K562 (cell line): ENCODE measurements around the gene CENPT. TPM values are rescaled to one million over a fixed set of nuclear protein-coding genes. Genes with fewer than 3 reads are reported as not detected.

ENCODE experiments used
- CBFB ChIP-seq: sonication (generic); formaldehyde crosslinking; IDR thresholded peaks from 2 replicates; pipeline ENCODE4 v1.4.0; 2020; ENCODE audit warnings: mild to moderate bottlenecking, missing genetic modification reagents
- CBX3 ChIP-seq, 2 experiments: IDR thresholded peaks; 1 replicate in 1 of 2; 2 replicates in 1 of 2; pipeline ENCODE4 v1.6.1; 2012; ENCODE audit warnings: inconsistent platforms in 2 of 2, low read length in 2 of 2, borderline replicate concordance in 1 of 2, control low read depth in 1 of 2
- CGGBP1 ChIP-seq: fragments of 250-450 bp; sonication (Bioruptor Pico); IDR thresholded peaks from 2 replicates; pipeline ENCODE4 v1.9.0; 2021; ENCODE audit warnings: mild to moderate bottlenecking
- CTBP1 ChIP-seq: fragments of 450-650 bp; IDR thresholded peaks from 2 replicates; pipeline ENCODE4 v1.6.1; 2016; ENCODE audit warnings: borderline replicate concordance
- CTCF ChIP-seq, 3 experiments: IDR thresholded peaks in 2 of 3; conservative IDR thresholded peaks in 1 of 3; 2 replicates each; pipeline ENCODE4 v1.5.1; 2011 to 2012; ENCODE audit warnings: low read length in 3 of 3, mild to moderate bottlenecking in 3 of 3, control low read depth in 2 of 3, improper control_type of control experiment in 1 of 3, inconsistent platforms in 1 of 3, low read depth in 1 of 3, mixed read lengths in 1 of 3, moderate library complexity in 1 of 3; ENCODE audit not compliant: insufficient read depth in 2 of 3
- DACH1 ChIP-seq: fragments of 450-650 bp; IDR thresholded peaks from 2 replicates; pipeline ENCODE4 v1.6.1; 2018; ENCODE audit not compliant: partially characterized antibody
- DDX20 ChIP-seq: fragments of 450-650 bp; IDR thresholded peaks from 2 replicates; pipeline ENCODE4 v1.6.1; 2016; ENCODE audit warnings: missing genetic modification characterization, low read depth, mild to moderate bottlenecking, missing compliant biosample characterization, moderate library complexity
- DEAF1 ChIP-seq: fragments of 450-650 bp; formaldehyde crosslinking; IDR thresholded peaks from 2 replicates; pipeline ENCODE4 v1.4.0; 2020; ENCODE audit warnings: mild to moderate bottlenecking, moderate library complexity
- DPF2 ChIP-seq: fragments of 450-650 bp; IDR thresholded peaks from 2 replicates; pipeline ENCODE4 v1.6.1; 2016
- MCM3 ChIP-seq: fragments of 450-650 bp; IDR thresholded peaks from 2 replicates; pipeline ENCODE4 v1.6.1; 2016
- NFE2L1 ChIP-seq: fragments of 450-650 bp; IDR thresholded peaks from 2 replicates; pipeline ENCODE4 v1.6.1; 2016; ENCODE audit warnings: missing genetic modification characterization, low read depth, mild to moderate bottlenecking, missing compliant biosample characterization, moderate library complexity, borderline replicate concordance
- NKRF ChIP-seq: fragments of 450-650 bp; IDR thresholded peaks from 2 replicates; pipeline ENCODE4 v1.6.1; 2016; ENCODE audit warnings: borderline replicate concordance
- POLR2A ChIP-seq: fragments of 450-650 bp; conservative IDR thresholded peaks from 2 replicates; pipeline ENCODE4 v1.6.1; 2016
- RHOXF2B ChIP-seq: fragments of 250-450 bp; sonication (Bioruptor Pico); conservative IDR thresholded peaks from 2 replicates; pipeline ENCODE4 v1.5.1; 2021
- SIX5 ChIP-seq, 2 experiments: IDR thresholded peaks; 2 replicates each; pipeline ENCODE4 v1.6.1; 2011; ENCODE audit warnings: low read length in 2 of 2, borderline replicate concordance in 1 of 2, low read depth in 1 of 2, mild to moderate bottlenecking in 1 of 2, moderate library complexity in 1 of 2; ENCODE audit not compliant: insufficient read depth in 1 of 2
- SRSF3 ChIP-seq: fragments of 200-400 bp; formaldehyde crosslinking; IDR thresholded peaks from 2 replicates; pipeline ENCODE4 v1.6.1; 2016; ENCODE audit warnings: mild to moderate bottlenecking, low read length, moderate library complexity; ENCODE audit not compliant: insufficient read depth
- SRSF9 ChIP-seq: fragments of 200-400 bp; formaldehyde crosslinking; IDR thresholded peaks from 2 replicates; pipeline ENCODE4 v1.6.1; 2017; ENCODE audit warnings: low read depth, low read length, borderline replicate concordance
- ZBTB11 ChIP-seq, 3 experiments: fragments of 200-800 bp in 1 of 3; fragments of 250-450 bp in 1 of 3; fragments of 450-650 bp in 1 of 3; sonication (Bioruptor Pico) in 1 of 3; sonication (Bioruptor generic) in 1 of 3; formaldehyde crosslinking in 1 of 3; IDR thresholded peaks; 2 replicates each; pipeline versions ENCODE4 v1.6.1 to v1.8.0; 2016 to 2022; ENCODE audit warnings: mild to moderate bottlenecking in 2 of 3, missing genetic modification characterization in 2 of 3, missing compliant biosample characterization in 1 of 3, moderate library complexity in 1 of 3
- ZC3H8 ChIP-seq: fragments of 450-650 bp; IDR thresholded peaks from 2 replicates; pipeline ENCODE4 v1.6.1; 2017
- polyA plus RNA-seq, 8 experiments: library from polyadenylated mRNA; depleted of rRNA in 4 of 8; stranded (reverse) in 5 of 8; unstranded in 3 of 8; fragments of >200 nt; fragmentation: Nextera tagmentation in 2 of 8; fragmentation: Illumina TruSeq in 1 of 8; extraction: Ambion mirVana in 2 of 8; extraction: Trizol in 1 of 8; gene quantifications; 2 replicates each; pipeline versions ENCODE4 v1.2.1 to v1.2.3, GENCODE V29; 2011 to 2014; ENCODE audit warnings: inconsistent platforms in 1 of 8, missing spikeins in 1 of 8
- total RNA-seq, 7 experiments: library from RNA; depleted of rRNA in 6 of 7; stranded (reverse); fragments of >200 nt in 6 of 7; fragmentation: Illumina TruSeq in 2 of 7; extraction: Trizol in 2 of 7; gene quantifications; 2 replicates each; pipeline versions ENCODE4 v1.2.1 to v1.2.3, GENCODE V29; 2011 to 2021; ENCODE audit warnings: low replicate concordance in 1 of 7

CENPT gene
- total and polyA plus RNA-seq, 9 of the 15 experiments (the other 6 are each of a cell fraction or from before 2014, with no cell fraction given) = 3.6 to 94.2 (median 44.1) TPM

GRCh38 chr16:67841816-67842508 is 5.5 kb downstream of the CENPT start, which contains the start of gene THAP11 (continued):
- TF ChIP-seq CTCF (IDR thresholded peaks at IDR 0.05 in 2 of 3, conservative IDR thresholded peaks at IDR 0.05 in 1 of 3; ENCODE audit: insufficient read depth in 2 of 3, low read depth in 1 of 3, low read length in 3 of 3) (peak; percentile 89 to 96 (median 93)), POLR2A (peak; percentile 87), DDX20 (tag) (no peak), DACH1 (no peak), RHOXF2B (CRISPR knock-in tag) (no peak), CBFB (CRISPR knock-in tag) (no peak), SRSF3 (no peak), DEAF1 (CRISPR knock-in tag) (no peak), CBX3 (IDR thresholded peaks at IDR 0.05; ENCODE audit: borderline replicate concordance in 1 of 2, low read length in 2 of 2) (peak in 1 of 2 experiments; percentile 87; a peak in 2 of 3 replicates), DPF2 (no peak), ZC3H8 (no peak), NFE2L1 (tag) (no peak), CGGBP1 (no peak), SIX5 (IDR thresholded peaks at IDR 0.05; ENCODE audit: borderline replicate concordance in 1 of 2, insufficient read depth in 1 of 2, low read depth in 1 of 2, low read length in 2 of 2) (peak; percentile 87), NKRF (no peak), SRSF9 (no peak), ZBTB11 (CRISPR knock-in tag; IDR thresholded peaks at IDR 0.05) (peak in 1 of 3 experiments; percentile 83; a peak in 2 of 6 replicates), CTBP1 (peak; percentile 56; the same call in 1 of the 2 replicates), MCM3 (no peak)
